ENCODE data around the gene EME2.

DNA sequence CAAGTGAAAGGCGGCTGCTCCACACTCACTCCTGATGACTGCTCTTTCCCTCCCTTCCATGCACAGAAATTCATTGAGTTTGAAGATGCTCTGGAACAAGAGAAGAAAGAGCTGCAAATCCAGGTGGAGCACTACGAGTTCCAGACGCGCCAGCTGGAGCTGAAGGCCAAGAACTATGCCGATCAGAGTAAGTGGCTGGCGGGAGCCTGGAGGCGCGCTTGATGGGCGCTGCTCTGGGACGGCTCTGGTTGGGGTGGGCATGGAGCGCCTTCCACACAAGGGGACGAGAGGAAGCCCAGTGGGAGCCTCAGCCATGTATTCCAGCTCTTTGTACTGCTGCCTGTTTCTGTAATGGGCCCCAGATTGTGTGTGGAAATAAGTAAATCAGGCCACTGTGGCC lies 48.1 kb upstream of the EME2 start:
- TF ChIP-seq TAF1 (IDR thresholded peaks at IDR 0.05; ENCODE audit: borderline replicate concordance, low read depth, low read length) (no peak), POLR2A (IDR thresholded peaks at IDR 0.05; ENCODE audit: low read depth, low read length) (no peak), POLR2AphosphoS5 (IDR thresholded peaks at IDR 0.05; ENCODE audit: low read depth, low read length) (no peak)
